ENCODE results near the gene SPTLC1.

GRCh38 chr9:92077888-92078287 lies 37.3 kb downstream of the SPTLC1 start:
- TF ChIP-seq CTCF (IDR thresholded peaks at IDR 0.05) = no peak
- no peak for TF ChIP-seq POLR2A (IDR thresholded peaks at IDR 0.05)

All from Peyer's patch (tissue), 4 donors.